ENCODE measurements around the gene ABCA3. TPM values are rescaled to one million over a fixed set of nuclear protein-coding genes. Genes with fewer than 3 reads are reported as not detected.

The ABCA3 gene
- total RNA-seq, 1 donor = 0.43 TPM

DNA sequence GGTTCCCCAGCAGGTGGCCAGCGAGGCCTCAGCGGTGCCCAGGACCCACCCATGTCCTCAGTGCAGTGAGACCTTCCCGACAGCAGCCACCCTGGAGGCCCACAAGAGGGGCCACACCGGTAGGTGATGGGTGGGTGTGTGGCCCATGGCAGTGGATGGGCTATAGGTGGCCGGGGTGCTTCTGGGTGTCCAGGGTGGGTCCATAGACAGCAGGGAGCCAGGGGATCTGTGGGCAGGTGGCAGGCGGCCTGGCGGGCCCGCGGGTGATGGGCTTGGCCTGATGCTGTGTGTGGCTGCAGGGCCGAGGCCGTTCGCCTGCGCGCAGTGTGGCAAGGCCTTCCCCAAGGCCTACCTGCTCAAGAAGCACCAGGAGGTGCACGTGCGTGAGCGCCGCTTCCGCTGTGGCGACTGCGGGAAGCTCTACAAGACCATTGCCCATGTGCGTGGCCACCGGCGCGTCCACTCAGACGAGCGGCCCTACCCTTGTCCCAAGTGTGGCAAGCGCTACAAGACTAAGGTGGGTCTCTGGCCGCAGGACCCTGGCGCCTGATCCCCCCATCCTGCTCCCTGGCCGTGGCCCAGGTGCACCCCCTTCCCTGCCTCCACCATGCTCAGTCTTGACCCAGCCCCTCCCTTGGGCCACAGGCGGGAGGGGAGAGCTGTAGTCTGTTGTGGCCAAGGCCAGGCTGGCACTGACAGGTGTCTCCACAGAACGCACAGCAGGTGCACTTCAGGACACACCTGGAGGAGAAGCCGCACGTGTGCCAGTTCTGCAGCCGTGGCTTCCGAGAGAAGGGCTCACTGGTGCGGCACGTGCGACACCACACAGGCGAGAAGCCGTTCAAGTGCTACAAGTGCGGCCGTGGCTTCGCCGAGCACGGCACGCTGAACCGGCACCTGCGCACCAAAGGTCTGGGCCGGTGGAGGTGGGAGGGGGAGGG is 106.4 kb downstream of the ABCA3 start:
- no peak overlapping the region for H3K4me3 ChIP-seq (ENCODE audit: low read depth, low read length)
- DNase-seq (ENCODE audit: low read depth) = no peak
- TF ChIP-seq, protein P1, sequence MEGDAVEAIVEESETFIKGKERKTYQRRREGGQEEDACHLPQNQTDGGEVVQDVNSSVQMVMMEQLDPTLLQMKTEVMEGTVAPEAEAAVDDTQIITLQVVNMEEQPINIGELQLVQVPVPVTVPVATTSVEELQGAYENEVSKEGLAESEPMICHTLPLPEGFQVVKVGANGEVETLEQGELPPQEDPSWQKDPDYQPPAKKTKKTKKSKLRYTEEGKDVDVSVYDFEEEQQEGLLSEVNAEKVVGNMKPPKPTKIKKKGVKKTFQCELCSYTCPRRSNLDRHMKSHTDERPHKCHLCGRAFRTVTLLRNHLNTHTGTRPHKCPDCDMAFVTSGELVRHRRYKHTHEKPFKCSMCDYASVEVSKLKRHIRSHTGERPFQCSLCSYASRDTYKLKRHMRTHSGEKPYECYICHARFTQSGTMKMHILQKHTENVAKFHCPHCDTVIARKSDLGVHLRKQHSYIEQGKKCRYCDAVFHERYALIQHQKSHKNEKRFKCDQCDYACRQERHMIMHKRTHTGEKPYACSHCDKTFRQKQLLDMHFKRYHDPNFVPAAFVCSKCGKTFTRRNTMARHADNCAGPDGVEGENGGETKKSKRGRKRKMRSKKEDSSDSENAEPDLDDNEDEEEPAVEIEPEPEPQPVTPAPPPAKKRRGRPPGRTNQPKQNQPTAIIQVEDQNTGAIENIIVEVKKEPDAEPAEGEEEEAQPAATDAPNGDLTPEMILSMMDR (IDR thresholded peaks at IDR 0.05; ENCODE audit: insufficient read depth, low read depth, low read length) = no peak

DNA sequence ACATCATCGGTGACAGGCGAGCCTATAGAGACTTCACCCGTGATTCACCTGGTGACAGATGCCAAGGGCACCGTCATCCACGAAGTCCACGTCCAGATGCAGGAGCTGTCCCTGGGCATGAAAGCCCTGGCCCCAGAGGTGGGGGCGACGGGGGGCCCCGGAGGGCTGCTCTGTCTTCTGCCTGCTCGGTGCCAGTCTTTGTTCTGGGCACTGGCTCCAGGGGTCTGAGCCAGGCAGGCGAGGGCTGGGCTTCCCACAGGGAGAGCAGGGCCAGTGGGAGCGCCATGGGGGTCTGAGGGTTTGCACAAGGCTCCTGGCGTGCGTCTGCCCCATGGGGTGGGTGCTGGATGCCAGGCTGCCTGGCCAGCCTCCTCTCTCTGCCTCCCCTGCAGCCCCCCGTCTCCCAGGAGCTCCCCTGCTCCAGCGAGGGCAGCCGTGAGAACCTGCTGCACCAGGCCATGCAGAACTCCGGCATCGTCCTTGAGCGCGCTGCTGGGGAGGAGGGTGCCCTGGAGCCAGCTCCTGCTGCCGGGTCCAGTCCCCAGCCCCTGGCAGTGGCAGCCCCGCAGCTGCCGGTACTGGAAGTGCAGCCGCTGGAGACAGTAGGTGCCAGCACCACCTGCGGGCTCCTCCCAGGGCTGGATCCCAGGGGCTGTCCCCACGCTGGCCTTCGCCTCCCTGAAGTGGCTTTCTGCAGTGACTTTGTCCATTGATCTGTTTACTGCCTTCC is 107.3 kb downstream of the ABCA3 start:
- no peak overlapping the region for H3K4me3 ChIP-seq (ENCODE audit: low read depth, low read length)
- TF ChIP-seq, protein P1 (IDR thresholded peaks at IDR 0.05; ENCODE audit: insufficient read depth, low read depth, low read length) = no peak
- DNase-seq (ENCODE audit: low read depth) = no peak

DNA sequence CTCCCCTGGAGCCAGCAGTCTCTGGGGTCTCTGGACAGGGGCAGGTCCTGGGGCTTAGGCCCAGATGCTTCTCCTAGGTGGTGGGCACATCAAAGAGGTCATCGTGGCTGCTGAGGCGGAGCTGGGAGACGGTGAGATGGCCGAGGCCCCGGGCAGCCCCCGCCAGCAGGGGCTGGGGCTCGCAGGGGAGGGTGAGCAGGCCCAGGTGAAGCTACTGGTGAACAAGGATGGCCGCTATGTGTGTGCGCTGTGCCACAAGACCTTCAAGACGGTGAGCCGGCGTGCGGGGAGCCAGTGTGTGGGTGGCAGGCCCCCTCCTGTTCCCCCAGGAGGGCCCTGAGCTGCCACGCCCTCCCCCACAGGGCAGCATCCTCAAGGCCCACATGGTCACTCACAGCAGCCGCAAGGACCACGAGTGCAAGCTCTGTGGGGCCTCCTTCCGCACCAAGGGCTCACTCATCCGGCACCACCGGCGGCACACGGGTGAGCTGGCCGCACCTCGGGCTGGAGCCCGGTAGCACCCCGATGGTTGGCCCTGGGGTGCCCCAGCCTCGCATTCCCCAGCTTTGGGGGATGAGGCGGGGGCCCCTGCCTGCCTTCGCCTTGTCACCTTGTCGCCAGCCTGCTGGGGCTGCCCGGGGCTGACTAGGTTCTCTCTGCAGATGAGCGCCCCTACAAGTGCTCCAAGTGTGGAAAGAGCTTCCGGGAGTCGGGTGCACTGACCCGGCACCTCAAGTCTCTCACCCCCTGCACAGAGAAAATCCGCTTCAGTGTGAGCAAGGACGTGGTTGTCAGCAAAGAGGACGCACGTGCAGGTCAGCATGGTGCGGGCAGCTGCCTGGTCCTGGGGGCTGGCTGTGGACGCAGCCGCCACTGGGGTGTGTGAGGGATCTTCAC is 108.2 kb downstream of the ABCA3 start:
- no peak overlapping the region for H3K4me3 ChIP-seq (ENCODE audit: low read depth, low read length)
- no peak for DNase-seq (ENCODE audit: low read depth)
- TF ChIP-seq, protein P1 (IDR thresholded peaks at IDR 0.05; ENCODE audit: insufficient read depth, low read depth, low read length) = no peak

GRCh38 chr16:2231016-2231931 is 109.3 kb downstream of the ABCA3 start:
- TF ChIP-seq, protein P1 (IDR thresholded peaks at IDR 0.05; ENCODE audit: insufficient read depth, low read depth, low read length) = no peak
- H3K4me3 ChIP-seq (ENCODE audit: low read depth, low read length) = no peak overlapping the region
- peak; percentile 94 for DNase-seq (ENCODE audit: low read depth)

- TF ChIP-seq, protein P1 (IDR thresholded peaks at IDR 0.05; ENCODE audit: insufficient read depth, low read depth, low read length) = no peak
- DNase-seq (ENCODE audit: low read depth) = no peak
- H3K4me3 ChIP-seq (ENCODE audit: low read depth, low read length) = no peak overlapping the region
Measured at GRCh38 chr16:2230376-2230775, 110.2 kb downstream of the ABCA3 start.

All from fibroblast of villous mesenchyme (primary cell).